Stimulated activated CD8-positive, alpha-beta memory T cell treated with anti-CD3 and anti-CD28 coated beads, Interleukin-15, amount 100 ng/mL, for 1 hour (primary cell): ENCODE data around the gene TMEM191B.
"Not testable (repeated sequence)": the region's sequence is repeated elsewhere in the genome, so short reads cannot be mapped to it uniquely, and the experiment has no call there.

Experiments used
- DNase-seq: peaks from one replicate; pipeline ENCODE4 v3.0.0-alpha.2; 2020; ENCODE audit warnings: low read depth

The TMEM191B gene

DNA sequence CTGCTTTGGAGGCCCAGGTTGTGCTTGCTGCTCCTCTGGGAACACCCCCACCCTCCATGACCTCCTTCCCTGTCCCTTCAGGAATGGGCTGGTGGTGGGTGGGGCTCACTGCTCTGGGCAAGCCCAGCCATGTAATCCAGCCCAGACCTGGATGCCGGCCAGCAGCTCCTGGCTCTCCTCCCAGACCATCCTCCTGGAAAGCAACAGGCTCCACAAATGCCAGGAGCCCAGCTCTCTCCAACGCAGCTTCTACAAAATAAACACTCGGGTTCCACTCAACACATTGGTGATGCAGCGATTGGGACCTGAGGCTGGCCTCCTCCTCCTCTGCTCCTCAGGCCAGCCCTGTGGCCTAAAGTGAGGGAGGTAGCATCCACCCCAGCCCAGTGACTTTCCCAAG is 30.9 kb downstream of the TMEM191B start:
- not testable (repeated sequence) for DNase-seq

DNA sequence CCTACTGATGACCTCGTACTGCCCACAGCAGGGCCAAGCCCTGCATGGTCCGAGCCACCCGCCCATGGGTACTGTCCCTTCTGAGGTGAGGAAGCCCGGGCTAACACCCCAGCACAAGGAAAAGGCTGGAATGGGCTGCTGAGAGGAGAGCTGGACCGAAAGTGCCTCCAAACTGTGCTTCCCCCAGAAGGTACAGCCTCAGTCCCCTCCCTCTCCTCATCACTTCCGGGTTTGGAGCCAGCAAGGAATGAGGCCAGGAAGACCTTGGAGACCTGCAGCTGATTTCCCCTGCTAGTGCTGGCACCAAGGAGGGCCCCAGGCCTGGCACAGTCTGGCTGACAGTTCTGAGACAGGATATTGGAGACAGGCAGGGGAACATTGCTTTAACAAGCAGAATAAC is 31.3 kb downstream of the TMEM191B start:
- not testable (repeated sequence) for DNase-seq

DNA sequence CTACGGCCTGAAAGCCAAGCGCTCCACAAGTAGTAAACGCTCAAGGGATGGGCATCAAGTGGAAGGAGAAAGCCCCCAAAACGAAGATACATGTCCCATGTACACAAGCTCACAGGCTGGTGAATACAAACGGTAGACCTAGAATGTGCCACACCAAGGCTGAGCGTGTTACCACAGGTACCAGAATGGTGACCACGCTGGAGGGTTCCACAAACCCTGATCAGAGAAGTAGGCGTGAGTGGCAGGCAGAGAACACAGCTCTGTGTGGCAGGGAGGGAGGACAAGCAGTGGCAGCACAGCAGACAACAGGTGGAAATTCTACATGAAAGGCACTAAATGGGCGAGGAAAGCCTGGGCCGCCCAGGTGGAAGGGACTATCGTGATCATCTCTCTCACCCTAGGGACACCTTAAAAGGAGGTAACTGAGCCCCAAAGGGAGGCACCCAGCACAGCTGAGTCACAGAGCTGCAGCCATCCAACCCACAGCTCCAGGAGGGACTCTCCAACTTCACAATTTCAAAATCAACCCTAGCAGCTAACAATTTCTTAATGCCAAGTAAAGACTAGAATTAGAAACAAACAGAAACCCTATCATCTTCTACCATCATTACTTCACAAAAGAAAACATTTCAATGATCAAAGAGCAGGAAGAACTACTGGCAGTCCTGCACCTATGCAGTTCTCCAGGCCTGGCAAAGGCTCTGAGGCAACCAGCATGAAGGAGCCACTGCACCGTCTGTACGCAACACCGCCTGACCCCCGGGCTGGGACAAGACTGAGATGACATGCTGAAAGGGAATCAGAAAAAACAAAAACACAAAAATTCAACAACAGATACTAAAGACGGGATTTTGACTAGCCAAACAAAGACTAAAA is 32.7 kb downstream of the TMEM191B start:
- not testable (repeated sequence) for DNase-seq

DNA sequence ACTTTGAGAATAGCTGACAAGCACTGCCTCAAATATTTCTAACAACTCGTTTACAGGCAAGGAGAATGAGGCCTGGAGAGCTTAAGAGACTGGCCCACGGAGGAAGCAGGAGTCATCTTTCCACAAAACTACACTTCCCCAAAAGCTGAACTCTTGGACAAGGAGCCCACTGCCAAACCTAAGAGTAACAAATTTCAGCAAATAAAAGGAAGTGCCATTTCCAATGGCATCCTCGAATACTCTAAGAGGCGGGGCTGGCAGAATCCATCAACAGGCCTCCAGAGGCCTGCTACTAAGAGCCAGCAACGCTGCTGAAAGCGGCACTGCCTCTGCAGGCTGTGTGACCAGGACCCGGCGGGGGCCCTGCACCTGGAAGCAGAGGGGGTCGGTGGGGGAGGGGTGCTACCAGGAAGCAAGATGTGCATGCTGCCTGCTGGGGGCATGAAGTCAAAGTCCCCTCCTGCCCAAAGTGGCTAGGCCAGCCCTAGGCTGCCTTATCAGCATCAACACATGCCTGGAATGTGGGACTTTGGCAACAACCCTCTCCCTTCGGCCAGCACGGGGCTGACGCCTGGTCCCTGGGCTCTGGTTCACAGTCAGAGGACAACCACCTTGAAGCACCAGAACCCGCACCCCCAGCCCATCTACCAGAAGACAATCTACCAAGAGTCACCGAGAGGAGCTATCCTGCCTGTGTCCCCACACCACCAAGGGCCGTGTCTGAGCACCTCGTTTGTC is 43.1 kb downstream of the TMEM191B start:
- DNase-seq = not testable (repeated sequence)

DNA sequence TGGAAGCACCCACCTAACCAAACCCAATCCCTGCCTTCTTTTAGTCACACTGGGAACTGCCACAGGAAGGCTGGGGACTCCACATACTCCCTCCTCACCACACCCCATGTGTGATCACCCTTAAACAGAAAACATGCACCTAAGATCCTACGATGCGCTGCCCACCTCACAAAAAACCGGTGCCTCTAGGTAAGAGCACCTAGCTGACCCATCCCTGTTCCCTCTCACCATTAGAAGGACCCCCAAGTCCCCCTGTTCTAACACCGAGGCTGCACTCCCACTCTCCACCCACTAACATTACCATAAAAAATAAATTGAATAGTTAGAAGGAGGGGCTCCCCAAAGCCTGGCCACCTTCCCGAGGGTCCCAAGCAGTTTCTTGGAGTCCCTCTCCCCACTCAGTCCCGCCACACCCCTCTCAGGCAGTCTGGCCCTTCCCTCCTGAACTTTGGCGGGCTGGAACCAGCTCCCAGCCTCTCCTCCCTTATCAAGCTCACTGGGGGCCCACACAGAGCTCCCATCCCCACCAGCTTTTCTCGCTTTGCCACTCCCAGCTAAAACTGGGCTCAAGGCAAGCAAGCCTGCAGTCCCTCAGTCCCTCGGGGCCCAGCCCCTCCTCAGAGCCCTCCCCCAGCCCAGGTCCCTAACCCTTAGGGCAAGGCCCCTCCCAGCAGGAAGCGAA is 46.0 kb downstream of the TMEM191B start:
- not testable (repeated sequence) for DNase-seq

DNA sequence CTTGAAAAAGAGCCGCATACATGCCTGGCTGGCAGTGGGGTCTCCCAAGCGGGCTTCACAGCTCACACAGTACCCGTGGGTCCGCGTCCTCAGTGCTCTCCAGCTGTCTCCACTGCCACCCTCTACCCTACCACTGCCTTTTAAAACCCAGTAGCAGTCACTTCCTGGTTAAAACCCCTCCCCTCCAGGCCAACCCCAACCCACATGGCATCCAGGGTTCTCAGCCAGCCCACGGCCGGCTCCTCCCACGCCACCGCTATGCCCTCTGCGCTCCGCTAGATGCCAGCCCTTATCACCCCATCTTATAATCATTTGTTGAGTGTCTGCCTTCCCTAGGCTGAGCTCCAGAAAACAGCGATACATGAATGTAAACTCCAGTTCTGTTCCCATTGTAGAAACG is 47.0 kb downstream of the TMEM191B start:
- not testable (repeated sequence) for DNase-seq

DNA sequence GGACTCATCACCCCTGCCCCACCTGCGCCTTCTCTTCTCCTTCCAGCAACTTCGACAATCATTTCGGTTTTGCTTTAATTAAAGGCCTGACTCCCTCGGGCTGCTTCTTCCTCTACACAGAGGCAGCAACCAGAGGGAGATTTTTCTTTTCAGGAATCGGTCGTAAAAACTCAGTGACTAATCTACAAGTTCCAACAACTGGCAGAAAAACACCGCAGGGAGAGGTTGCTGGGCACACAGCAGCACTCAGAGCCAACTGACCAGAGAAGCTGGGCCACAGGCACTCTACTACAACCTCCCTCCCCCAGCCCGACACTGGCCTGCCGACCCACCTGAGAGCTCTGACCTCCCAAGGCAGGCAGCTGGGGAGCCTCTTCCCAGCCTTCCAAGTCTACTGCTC is 48.1 kb downstream of the TMEM191B start:
- DNase-seq = not testable (repeated sequence)

DNA sequence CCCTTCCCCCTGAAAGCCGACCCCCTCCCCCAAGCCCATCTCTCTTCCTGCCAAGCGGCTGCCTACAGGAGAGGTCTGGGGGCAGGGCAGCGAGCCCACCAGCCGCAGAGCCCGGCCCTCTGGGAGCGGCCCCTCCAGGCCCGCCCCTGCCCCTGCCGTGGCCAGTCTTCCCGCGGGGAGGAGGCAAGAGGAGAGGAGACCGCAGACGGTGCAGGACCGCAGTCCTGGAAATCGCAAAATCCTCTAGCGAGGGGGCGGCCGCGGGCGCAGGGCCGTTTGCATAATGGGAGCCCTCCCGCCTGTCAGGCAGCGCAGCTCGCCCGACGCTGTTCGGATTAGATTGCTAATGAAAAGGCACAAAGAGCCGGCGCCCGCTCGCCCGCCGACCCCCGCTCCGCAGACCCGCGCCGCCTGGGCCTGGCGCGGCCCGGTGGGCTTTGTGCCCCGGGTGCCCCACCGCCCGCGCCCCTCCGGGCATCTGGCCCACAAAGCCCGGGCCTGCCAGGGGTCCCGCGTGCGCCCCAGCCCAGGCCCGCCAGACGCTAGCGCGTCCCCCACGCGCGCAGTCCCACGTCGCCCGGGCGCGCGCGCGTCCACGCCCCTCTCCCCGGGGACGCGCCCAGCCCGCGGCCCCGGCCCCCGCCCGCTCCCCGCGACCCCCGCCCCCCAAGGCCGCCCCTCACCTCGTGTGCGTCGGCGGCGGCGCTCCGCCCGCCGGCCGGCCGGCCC is 49.7 kb downstream of the TMEM191B start:
- DNase-seq = not testable (repeated sequence)

DNA sequence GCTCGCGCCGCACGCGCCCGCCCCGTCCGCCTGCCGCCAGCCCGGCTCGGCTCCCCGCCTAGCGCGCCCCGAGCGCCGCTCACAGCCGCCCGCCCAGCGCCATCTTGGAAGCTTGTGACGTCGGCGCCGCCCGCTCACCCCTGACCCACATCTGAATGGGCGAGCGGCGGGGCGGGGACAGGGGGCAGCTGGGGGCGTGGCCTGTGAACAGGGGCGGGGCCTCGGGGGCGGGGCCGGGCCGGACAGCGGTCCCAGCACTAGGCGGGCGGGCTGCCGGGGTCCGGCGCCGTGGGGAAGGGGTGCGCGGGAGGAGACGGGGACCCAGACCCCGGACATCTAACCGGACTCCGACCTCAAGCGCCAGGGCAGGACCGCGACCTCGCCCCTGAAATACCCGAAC is 50.2 kb downstream of the TMEM191B start:
- peak; percentile 0 for DNase-seq
